HCT116 (cell line): ENCODE results near the gene CDCP1. TPM values are rescaled to one million over a fixed set of nuclear protein-coding genes. Genes with fewer than 3 reads are reported as not detected.

Source experiments
- ATAC-seq: fragments of 200-7000 bp; cut with Tn5 transposase; 2 replicates; pipeline ENCODE4 v1.9.1; 2020; ENCODE audit warnings: mild to moderate bottlenecking, moderate library complexity
- BruUV-seq: library from RNA; stranded (reverse); fragments of 400-500 nt; replicated peaks from 2 replicates; lab custom pipeline; 2021; lab: Mats Ljungman, UMichigan
- CTCF ChIA-PET: fragments of 300-600 bp; sonication (Branson Sonifier 250); formaldehyde crosslinking; loops from one replicate; lab custom pipeline; 2021; ENCODE audit warnings: antibody characterized with exemption; lab: Charles Lee
- POLR2A ChIA-PET: fragments of 300-600, 350-600 bp; sonication (Branson Sonifier 250); formaldehyde crosslinking; loops from one replicate; lab custom pipeline; 2021; ENCODE audit warnings: antibody characterized with exemption; lab: Charles Lee
- RAD21 ChIA-PET, 2 experiments: fragments of 300-600 bp; sonication (Branson Sonifier 250); formaldehyde crosslinking; loops; one replicate each; lab custom pipeline; 2023; ENCODE audit warnings: low total read pairs in 2 of 2; ENCODE audit not compliant: uncharacterized antibody in 2 of 2, unreplicated experiment in 2 of 2, low non-redundant PET in 1 of 2; lab: Charles Lee
- DNase-seq: peaks from one replicate; pipeline ENCODE4 v3.0.0-alpha.2; 2010; ENCODE audit warnings: low read depth, low spot score
- H2AFZ ChIP-seq: fragments of 200-600 bp; shearing (Covaris generic), sonication (generic); 2 replicates; pipeline ENCODE4 v1.6.1; 2017; ENCODE audit warnings: low read depth, mixed run types, mixed read lengths, antibody characterized with exemption, low read length; ENCODE audit not compliant: poor library complexity, severe bottlenecking
- H3K27ac ChIP-seq: 2 replicates; pipeline ENCODE4 v1.5.1; 2012; ENCODE audit warnings: low read depth, low read length
- H3K27me3 ChIP-seq: fragments of 200-600 bp; sonication (generic); 2 replicates; pipeline ENCODE4 v1.6.1; 2016; ENCODE audit warnings: mixed run types, low read length, mixed read lengths; ENCODE audit not compliant: insufficient read depth
- H3K36me3 ChIP-seq, 2 experiments: fragments of 200-500 bp in 1 of 2; fragments of 200-600 bp in 1 of 2; sonication (Bioruptor generic) in 1 of 2; sonication (generic) in 1 of 2; 2 replicates each; pipeline versions ENCODE4 v1.5.1 to v1.6.1; 2014 to 2016; ENCODE audit warnings: low read length in 2 of 2, inconsistent platforms in 1 of 2, mixed read lengths in 1 of 2, mixed run types in 1 of 2; ENCODE audit not compliant: insufficient read depth in 2 of 2, control insufficient read depth in 1 of 2
- H3K4me1 ChIP-seq, 2 experiments: fragments of 200-600 bp in 1 of 2; sonication (generic) in 1 of 2; 2 replicates each; pipeline versions ENCODE4 v1.5.1 to v1.6.1; 2012 to 2017; ENCODE audit warnings: low read length in 2 of 2, inconsistent platforms in 1 of 2, mild to moderate bottlenecking in 1 of 2, mixed read lengths in 1 of 2, mixed run types in 1 of 2, moderate library complexity in 1 of 2; ENCODE audit not compliant: insufficient read depth in 2 of 2, control insufficient read depth in 1 of 2
- H3K4me2 ChIP-seq: fragments of 200-600 bp; sonication (generic); 2 replicates; pipeline ENCODE4 v1.6.1; 2017; ENCODE audit warnings: mixed run types, low read length, mixed read lengths
- H3K4me3 ChIP-seq, 2 experiments: fragments of 200-600 bp in 1 of 2; sonication (generic) in 1 of 2; replicated peaks in 1 of 2; 2 replicates each; pipeline ENCODE4 v1.5.1; 2011 to 2016; ENCODE audit warnings: low read length in 2 of 2, control low read depth in 1 of 2, low read depth in 1 of 2, mild to moderate bottlenecking in 1 of 2, mixed read lengths in 1 of 2, mixed run types in 1 of 2
- H3K79me2 ChIP-seq: fragments of 200-600 bp; sonication (generic); 2 replicates; pipeline ENCODE4 v1.6.1; 2017; ENCODE audit warnings: mild to moderate bottlenecking, mixed run types, low read length, moderate library complexity, mixed read lengths; ENCODE audit not compliant: insufficient read depth
- H3K9ac ChIP-seq: fragments of 200-600 bp; sonication (generic); 2 replicates; pipeline ENCODE4 v1.6.1; 2016; ENCODE audit warnings: low read length, mixed read lengths
- H3K9me2 ChIP-seq: fragments of 200-600 bp; sonication (generic), shearing (Covaris generic); 2 replicates; pipeline ENCODE4 v1.6.1; 2017; ENCODE audit warnings: mixed run types, mild to moderate bottlenecking, moderate library complexity; ENCODE audit not compliant: insufficient read depth
- H3K9me3 ChIP-seq, 2 experiments: fragments of 200-500 bp in 1 of 2; fragments of 200-600 bp in 1 of 2; sonication (Bioruptor generic) in 1 of 2; sonication (generic) in 1 of 2; 2 replicates each; pipeline ENCODE4 v1.6.1; 2014 to 2017; ENCODE audit warnings: low read length in 2 of 2, mixed read lengths in 2 of 2, inconsistent platforms in 1 of 2, low read depth in 1 of 2, mild to moderate bottlenecking in 1 of 2, mixed run types in 1 of 2, moderate library complexity in 1 of 2; ENCODE audit not compliant: control insufficient read depth in 1 of 2, insufficient read depth in 1 of 2
- H4K20me1 ChIP-seq: fragments of 200-600 bp; sonication (generic), shearing (Covaris generic); 2 replicates; pipeline ENCODE4 v1.6.1; 2017; ENCODE audit warnings: mixed run types, mild to moderate bottlenecking, moderate library complexity; ENCODE audit not compliant: insufficient read depth
- EZH2 ChIP-seq: fragments of 200-600 bp; sonication (generic); IDR thresholded peaks from 2 replicates; pipeline ENCODE4 v1.6.1; 2017; ENCODE audit warnings: antibody characterized with exemption, mixed run types
- SIN3A ChIP-seq: IDR thresholded peaks from 2 replicates; pipeline ENCODE4 v1.6.1; 2012; ENCODE audit warnings: low read depth
- ZFX ChIP-seq: fragments of 450-650 bp; IDR thresholded peaks from 2 replicates; pipeline ENCODE4 v1.6.1; 2017
- ZNF274 ChIP-seq: fragments of 200-500 bp; sonication (Bioruptor generic); IDR thresholded peaks from 2 replicates; pipeline ENCODE4 v1.6.1; 2014; ENCODE audit warnings: mild to moderate bottlenecking, low read depth, low read length, inconsistent platforms
- intact Hi-C: fragments of 100-400 bp; cut with micrococcal nuclease; formaldehyde crosslinking; loops from 2 replicates; pipeline ENCODE4 v1.10.0; 2022
- total RNA-seq: library from RNA; stranded (reverse); gene quantifications from one replicate; pipeline ENCODE4 v1.2.1, GENCODE V29; 2021; ENCODE audit not compliant: unreplicated experiment
- TF ChIP-seq, protein P1 (sequence below): IDR thresholded peaks from 2 replicates; pipeline ENCODE4 v1.6.1; 2011; ENCODE audit warnings: mild to moderate bottlenecking, low read length, moderate library complexity; ENCODE audit not compliant: insufficient replicate concordance; ENCODE audit errors: extremely low read depth
- TF ChIP-seq, protein P2 (sequence below): IDR thresholded peaks from 2 replicates; pipeline ENCODE4 v1.6.1; 2012; ENCODE audit warnings: low read depth

Gene CDCP1
- total RNA-seq, 1 experiment from 2014 or later, result 196 TPM

DNA sequence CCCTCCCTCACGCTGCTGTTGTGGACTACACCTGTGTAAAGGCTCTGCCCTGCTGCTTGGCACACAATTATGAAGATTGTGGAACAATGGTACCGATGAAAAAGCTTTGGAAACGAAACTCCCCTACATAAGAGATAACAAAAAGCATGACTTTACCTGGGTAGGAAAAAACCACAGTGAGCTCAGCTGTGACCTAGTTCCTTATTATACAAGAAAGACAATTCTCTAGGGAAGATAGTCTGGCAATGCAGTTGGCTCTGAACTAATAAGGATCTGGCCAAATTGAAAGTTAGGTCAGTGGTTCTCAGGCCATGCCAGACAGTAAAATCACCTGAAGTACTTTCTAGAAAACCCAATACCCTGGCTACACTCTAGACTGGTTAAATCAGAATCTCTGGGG is 104.0 kb downstream of the CDCP1 start:
- DNase-seq, result no peak
- H3K9me2 ChIP-seq, result no peaks in the 10 kb centered on the region
- no peak overlapping the region for H3K9ac ChIP-seq
- no peak for ATAC-seq
- no peaks in the 10 kb centered on the region for H4K20me1 ChIP-seq
- H3K36me3 ChIP-seq, result no peaks in the 10 kb centered on the region
- no peak overlapping the region for H3K4me2 ChIP-seq
- no peaks in the 10 kb centered on the region for H3K27me3 ChIP-seq
- RAD21 ChIA-PET, result interaction anchor here (0.9 to 1.7 kb wide), 2 partner anchors 14 to 168 kb away, joined by 3 to 7 read pairs; no protein-coding TSS in a partner anchor
- intact Hi-C loops, result loop anchor here (5.0 kb wide), 1 partner anchor 80 kb away; no protein-coding TSS in a partner anchor
- no peaks in the 10 kb centered on the region for H3K9me3 ChIP-seq
- CTCF ChIA-PET, result interaction anchor here (0.7 to 4.6 kb wide), 5 partner anchors 13 to 457 kb away, joined by 3 to 94 read pairs (median 19); no protein-coding TSS in a partner anchor
- BruUV-seq, result no TSS peak
- no peak overlapping the region for H2AFZ ChIP-seq
- TF ChIP-seq, protein P1, sequence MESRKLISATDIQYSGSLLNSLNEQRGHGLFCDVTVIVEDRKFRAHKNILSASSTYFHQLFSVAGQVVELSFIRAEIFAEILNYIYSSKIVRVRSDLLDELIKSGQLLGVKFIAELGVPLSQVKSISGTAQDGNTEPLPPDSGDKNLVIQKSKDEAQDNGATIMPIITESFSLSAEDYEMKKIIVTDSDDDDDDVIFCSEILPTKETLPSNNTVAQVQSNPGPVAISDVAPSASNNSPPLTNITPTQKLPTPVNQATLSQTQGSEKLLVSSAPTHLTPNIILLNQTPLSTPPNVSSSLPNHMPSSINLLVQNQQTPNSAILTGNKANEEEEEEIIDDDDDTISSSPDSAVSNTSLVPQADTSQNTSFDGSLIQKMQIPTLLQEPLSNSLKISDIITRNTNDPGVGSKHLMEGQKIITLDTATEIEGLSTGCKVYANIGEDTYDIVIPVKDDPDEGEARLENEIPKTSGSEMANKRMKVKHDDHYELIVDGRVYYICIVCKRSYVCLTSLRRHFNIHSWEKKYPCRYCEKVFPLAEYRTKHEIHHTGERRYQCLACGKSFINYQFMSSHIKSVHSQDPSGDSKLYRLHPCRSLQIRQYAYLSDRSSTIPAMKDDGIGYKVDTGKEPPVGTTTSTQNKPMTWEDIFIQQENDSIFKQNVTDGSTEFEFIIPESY, result no peak
- no peak for TF ChIP-seq EZH2
- no peak for TF ChIP-seq ZFX
- no peak for TF ChIP-seq SIN3A
- TF ChIP-seq, protein P2, sequence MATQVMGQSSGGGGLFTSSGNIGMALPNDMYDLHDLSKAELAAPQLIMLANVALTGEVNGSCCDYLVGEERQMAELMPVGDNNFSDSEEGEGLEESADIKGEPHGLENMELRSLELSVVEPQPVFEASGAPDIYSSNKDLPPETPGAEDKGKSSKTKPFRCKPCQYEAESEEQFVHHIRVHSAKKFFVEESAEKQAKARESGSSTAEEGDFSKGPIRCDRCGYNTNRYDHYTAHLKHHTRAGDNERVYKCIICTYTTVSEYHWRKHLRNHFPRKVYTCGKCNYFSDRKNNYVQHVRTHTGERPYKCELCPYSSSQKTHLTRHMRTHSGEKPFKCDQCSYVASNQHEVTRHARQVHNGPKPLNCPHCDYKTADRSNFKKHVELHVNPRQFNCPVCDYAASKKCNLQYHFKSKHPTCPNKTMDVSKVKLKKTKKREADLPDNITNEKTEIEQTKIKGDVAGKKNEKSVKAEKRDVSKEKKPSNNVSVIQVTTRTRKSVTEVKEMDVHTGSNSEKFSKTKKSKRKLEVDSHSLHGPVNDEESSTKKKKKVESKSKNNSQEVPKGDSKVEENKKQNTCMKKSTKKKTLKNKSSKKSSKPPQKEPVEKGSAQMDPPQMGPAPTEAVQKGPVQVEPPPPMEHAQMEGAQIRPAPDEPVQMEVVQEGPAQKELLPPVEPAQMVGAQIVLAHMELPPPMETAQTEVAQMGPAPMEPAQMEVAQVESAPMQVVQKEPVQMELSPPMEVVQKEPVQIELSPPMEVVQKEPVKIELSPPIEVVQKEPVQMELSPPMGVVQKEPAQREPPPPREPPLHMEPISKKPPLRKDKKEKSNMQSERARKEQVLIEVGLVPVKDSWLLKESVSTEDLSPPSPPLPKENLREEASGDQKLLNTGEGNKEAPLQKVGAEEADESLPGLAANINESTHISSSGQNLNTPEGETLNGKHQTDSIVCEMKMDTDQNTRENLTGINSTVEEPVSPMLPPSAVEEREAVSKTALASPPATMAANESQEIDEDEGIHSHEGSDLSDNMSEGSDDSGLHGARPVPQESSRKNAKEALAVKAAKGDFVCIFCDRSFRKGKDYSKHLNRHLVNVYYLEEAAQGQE, result no peak
- no peak for TF ChIP-seq ZNF274
- TF ChIP-seq, all 23 proteins: peak for 0
- H3K27ac ChIP-seq, result no peak overlapping the region
- H3K4me3 ChIP-seq, result no peak overlapping the region
- H3K79me2 ChIP-seq, result no peaks in the 10 kb centered on the region
- peaks cover 8 to 29% of the 10 kb centered on the region in 2 experiments; a peak in 3 of 4 replicates for H3K4me1 ChIP-seq
- POLR2A ChIA-PET, result no interaction called here
